CD4-positive, alpha-beta T cell (primary cell): ENCODE data around the gene TBC1D14. TPM values are rescaled to one million over a fixed set of nuclear protein-coding genes. Genes with fewer than 3 reads are reported as not detected.

Source experiments
- ATAC-seq: fragments of 200-7000 bp; cut with Tn5 transposase; one replicate; pipeline ENCODE4 v1.10.0; 2022; ENCODE audit warnings: mild to moderate bottlenecking; ENCODE audit not compliant: poor library complexity
- CTCF ChIA-PET: fragments of 350-600 bp; sonication (Branson Sonifier 250); formaldehyde crosslinking; loops from one replicate; lab custom pipeline; 2021; ENCODE audit warnings: antibody characterized with exemption, inconsistent platforms; lab: Charles Lee
- POLR2A ChIA-PET: fragments of 350-600 bp; sonication (Branson Sonifier 250); formaldehyde crosslinking; loops from one replicate; lab custom pipeline; 2021; ENCODE audit warnings: antibody characterized with exemption, inconsistent platforms; lab: Charles Lee
- DNase-seq, 14 experiments: peaks; one replicate each; pipeline ENCODE4 v3.0.0-alpha.2; 2013 to 2020; ENCODE audit warnings: mixed read lengths in 2 of 14
- H3K27ac ChIP-seq, 2 donors: one replicate each; pipeline versions ENCODE4 v1.5.1 to v1.7.0; 2013; ENCODE audit warnings: low read length in 2 of 2, low read depth in 1 of 2, mild to moderate bottlenecking in 1 of 2
- H3K27me3 ChIP-seq, 2 experiments: 1 replicate in 1 of 2; 2 replicates in 1 of 2; pipeline versions ENCODE4 v1.6.1 to v1.7.0; 2013; ENCODE audit warnings: low read length in 2 of 2, control low read depth in 1 of 2, mild to moderate bottlenecking in 1 of 2, moderate library complexity in 1 of 2; ENCODE audit not compliant: insufficient read depth in 2 of 2, control insufficient read depth in 1 of 2
- H3K36me3 ChIP-seq: one replicate; pipeline ENCODE4 v1.6.1; 2013; ENCODE audit warnings: low read length, control low read depth; ENCODE audit not compliant: insufficient read depth
- H3K4me1 ChIP-seq: one replicate; pipeline ENCODE4 v1.6.1; 2013; ENCODE audit warnings: low read length, control low read depth; ENCODE audit not compliant: insufficient read depth
- H3K4me3 ChIP-seq: one replicate; pipeline ENCODE4 v1.5.1; 2013; ENCODE audit warnings: mild to moderate bottlenecking, low read length, moderate library complexity
- H3K9me3 ChIP-seq, 2 experiments: 1 replicate in 1 of 2; 2 replicates in 1 of 2; pipeline versions ENCODE4 v1.6.1 to v1.7.0; 2013; ENCODE audit warnings: low read length in 2 of 2, mild to moderate bottlenecking in 2 of 2, control low read depth in 1 of 2, moderate library complexity in 1 of 2; ENCODE audit not compliant: control insufficient read depth in 1 of 2, insufficient read depth in 1 of 2
- H3K27ac Mint-ChIP-seq: one replicate; pipeline ENCODE4 v1.8.0; 2020; ENCODE audit warnings: mixed read lengths
- H3K27me3 Mint-ChIP-seq: one replicate; pipeline ENCODE4 v1.8.0; 2021; ENCODE audit warnings: mixed read lengths
- H3K36me3 Mint-ChIP-seq: one replicate; pipeline ENCODE4 v1.8.0; 2021; ENCODE audit warnings: low read depth, mixed read lengths
- H3K4me1 Mint-ChIP-seq: one replicate; pipeline ENCODE4 v1.8.0; 2021; ENCODE audit warnings: low read depth, mixed read lengths
- H3K4me3 Mint-ChIP-seq: one replicate; pipeline ENCODE4 v1.8.0; 2020; ENCODE audit warnings: mild to moderate bottlenecking, mixed read lengths
- H3K9me3 Mint-ChIP-seq: one replicate; pipeline ENCODE4 v1.8.0; 2020; ENCODE audit warnings: mixed read lengths
- intact Hi-C, 2 experiments: fragments of 100-400 bp; cut with DNase I in 1 of 2; cut with micrococcal nuclease in 1 of 2; formaldehyde crosslinking; loops; one replicate each; pipeline versions ENCODE4 v1.15.1 to v1.9.0; 2023 to 2025; cut with DNase I, micrococcal nuclease
- total RNA-seq, 174 experiments: library from RNA in 2 of 174; stranded (reverse) in 2 of 174; gene quantifications; one replicate each; pipeline ENCODE4 v1.2.3 and lab custom pipeline; 2021 to 2026
- TF ChIP-seq, protein P1 (sequence below): fragments of 200-600 bp; IDR thresholded peaks from one replicate; pipeline ENCODE4 v1.8.0; 2022; ENCODE audit warnings: antibody characterized with exemption, mild to moderate bottlenecking

The TBC1D14 gene
- total RNA-seq, 2 experiments from 2014 or later = 31.2 to 34.1 TPM

DNA sequence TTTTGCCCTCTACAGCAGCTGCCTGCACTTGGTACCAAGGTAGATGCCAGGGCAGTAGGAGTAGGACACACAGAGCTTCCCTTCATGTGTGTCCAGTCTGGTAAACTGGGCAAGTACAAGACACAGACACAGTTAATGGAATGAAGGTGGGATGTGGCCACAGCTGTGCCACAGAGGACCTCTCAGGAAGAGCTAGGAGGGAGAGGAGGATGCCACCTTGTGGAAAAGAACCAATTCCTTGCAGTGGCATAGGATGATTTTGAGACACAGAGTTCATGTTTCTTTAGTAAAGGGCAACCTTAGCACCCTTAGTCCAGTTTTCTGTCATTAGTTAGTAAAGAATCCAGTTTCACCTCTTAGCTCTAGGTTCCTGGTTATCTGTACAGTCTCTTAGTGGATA, 36.3 kb upstream of the TBC1D14 start:
- H3K9me3 ChIP-seq = no peaks in the 10 kb centered on the region
- no peaks in the 10 kb centered on the region for H3K4me1 Mint-ChIP-seq
- ATAC-seq (no peak), DNase-seq (no peak)
- no peak overlapping the region for H3K27ac ChIP-seq
- H3K4me3 Mint-ChIP-seq = no peak overlapping the region
- POLR2A ChIA-PET = interaction anchor here (0.8 to 3.0 kb wide), 13 partner anchors 26 to 200 kb away, joined by 3 to 25 read pairs (median 6); partner anchors contain the start of genes BLOC1S4, MRFAP1L1 and TBC1D14
- no peak overlapping the region for H3K4me3 ChIP-seq
- intact Hi-C loops = loop anchor here (5.0 kb wide), 3 partner anchors 91 to 621 kb away; partner anchors contain the start of gene KIAA0232 (in 1 of the 2)
- H3K36me3 Mint-ChIP-seq = peaks cover 71% of the 10 kb centered on the region
- TF ChIP-seq, protein P1, sequence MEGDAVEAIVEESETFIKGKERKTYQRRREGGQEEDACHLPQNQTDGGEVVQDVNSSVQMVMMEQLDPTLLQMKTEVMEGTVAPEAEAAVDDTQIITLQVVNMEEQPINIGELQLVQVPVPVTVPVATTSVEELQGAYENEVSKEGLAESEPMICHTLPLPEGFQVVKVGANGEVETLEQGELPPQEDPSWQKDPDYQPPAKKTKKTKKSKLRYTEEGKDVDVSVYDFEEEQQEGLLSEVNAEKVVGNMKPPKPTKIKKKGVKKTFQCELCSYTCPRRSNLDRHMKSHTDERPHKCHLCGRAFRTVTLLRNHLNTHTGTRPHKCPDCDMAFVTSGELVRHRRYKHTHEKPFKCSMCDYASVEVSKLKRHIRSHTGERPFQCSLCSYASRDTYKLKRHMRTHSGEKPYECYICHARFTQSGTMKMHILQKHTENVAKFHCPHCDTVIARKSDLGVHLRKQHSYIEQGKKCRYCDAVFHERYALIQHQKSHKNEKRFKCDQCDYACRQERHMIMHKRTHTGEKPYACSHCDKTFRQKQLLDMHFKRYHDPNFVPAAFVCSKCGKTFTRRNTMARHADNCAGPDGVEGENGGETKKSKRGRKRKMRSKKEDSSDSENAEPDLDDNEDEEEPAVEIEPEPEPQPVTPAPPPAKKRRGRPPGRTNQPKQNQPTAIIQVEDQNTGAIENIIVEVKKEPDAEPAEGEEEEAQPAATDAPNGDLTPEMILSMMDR = no peak
- no peaks in the 10 kb centered on the region for H3K27me3 ChIP-seq
- no peak overlapping the region for H3K27ac Mint-ChIP-seq
- peaks cover 50% of the 10 kb centered on the region for H3K36me3 ChIP-seq
- no peaks in the 10 kb centered on the region for H3K27me3 Mint-ChIP-seq
- CTCF ChIA-PET = interaction anchor here (0.6 to 3.9 kb wide), 32 partner anchors 9 to 298 kb away, joined by 3 to 101 read pairs (median 4); partner anchors contain the start of genes GRPEL1, KIAA0232, MAN2B2 and MRFAP1
- peaks cover 6% of the 10 kb centered on the region for H3K4me1 ChIP-seq
- H3K9me3 Mint-ChIP-seq = no peaks in the 10 kb centered on the region

DNA sequence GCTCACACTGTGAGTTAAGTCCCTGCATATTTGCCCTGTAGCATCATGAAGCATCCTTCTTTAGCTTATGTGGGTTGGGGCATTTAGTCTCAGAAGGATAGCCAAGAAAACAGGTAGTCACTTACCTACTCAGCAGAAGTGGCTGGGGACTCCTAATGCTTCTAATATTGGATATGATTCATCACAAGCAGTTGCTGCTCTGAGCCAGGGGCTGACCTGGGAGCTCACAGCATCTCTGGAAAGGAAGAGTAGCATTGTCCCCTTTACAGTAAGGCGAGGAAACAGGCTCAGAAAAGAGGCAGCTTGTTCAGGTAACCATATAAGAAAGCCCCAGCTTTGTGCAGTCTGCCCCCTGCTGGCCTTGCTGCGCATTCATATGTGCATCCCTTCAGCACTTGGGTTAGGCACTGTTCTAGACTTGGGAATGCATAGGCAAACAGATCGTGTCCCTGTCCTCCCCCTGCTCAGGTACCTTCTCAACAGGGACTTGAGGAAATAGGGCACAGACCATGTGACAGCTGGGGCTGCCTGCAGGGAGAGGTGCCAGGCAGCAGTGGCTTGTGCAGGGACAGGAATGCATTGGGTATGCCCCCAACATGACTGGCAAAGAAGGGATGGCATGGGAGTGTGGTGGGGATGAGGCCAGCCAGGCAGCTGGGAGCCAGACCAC, 35.7 kb upstream of the TBC1D14 start:
- no peaks in the 10 kb centered on the region for H3K9me3 Mint-ChIP-seq
- ATAC-seq (peak; percentile 97), DNase-seq (peak; percentile 74 to 89 (median 78))
- peaks cover 56% of the 10 kb centered on the region for H3K36me3 ChIP-seq
- CTCF ChIA-PET = interaction anchor here (0.6 to 3.9 kb wide), 31 partner anchors 9 to 299 kb away, joined by 3 to 101 read pairs (median 4); partner anchors contain the start of genes GRPEL1, KIAA0232, MAN2B2 and MRFAP1
- TF ChIP-seq, protein P1 = peak; percentile 80
- no peaks in the 10 kb centered on the region for H3K27me3 Mint-ChIP-seq
- no peaks in the 10 kb centered on the region for H3K9me3 ChIP-seq
- no peak overlapping the region for H3K27ac Mint-ChIP-seq
- H3K36me3 Mint-ChIP-seq = peaks cover 71% of the 10 kb centered on the region
- H3K4me1 ChIP-seq = peaks cover 6% of the 10 kb centered on the region
- no peaks in the 10 kb centered on the region for H3K27me3 ChIP-seq
- H3K4me3 Mint-ChIP-seq = no peak overlapping the region
- H3K4me3 ChIP-seq = no peak overlapping the region
- intact Hi-C loops = loop anchor here (1.0 to 5.0 kb wide), 5 partner anchors 92 to 622 kb away; partner anchors contain the start of gene KIAA0232 (in 1 of the 2)
- POLR2A ChIA-PET = interaction anchor here (0.8 to 3.0 kb wide), 14 partner anchors 26 to 201 kb away, joined by 3 to 25 read pairs (median 6); partner anchors contain the start of genes BLOC1S4, GRPEL1, MRFAP1L1 and TBC1D14
- no peaks in the 10 kb centered on the region for H3K4me1 Mint-ChIP-seq
- H3K27ac ChIP-seq = no peak overlapping the region

DNA sequence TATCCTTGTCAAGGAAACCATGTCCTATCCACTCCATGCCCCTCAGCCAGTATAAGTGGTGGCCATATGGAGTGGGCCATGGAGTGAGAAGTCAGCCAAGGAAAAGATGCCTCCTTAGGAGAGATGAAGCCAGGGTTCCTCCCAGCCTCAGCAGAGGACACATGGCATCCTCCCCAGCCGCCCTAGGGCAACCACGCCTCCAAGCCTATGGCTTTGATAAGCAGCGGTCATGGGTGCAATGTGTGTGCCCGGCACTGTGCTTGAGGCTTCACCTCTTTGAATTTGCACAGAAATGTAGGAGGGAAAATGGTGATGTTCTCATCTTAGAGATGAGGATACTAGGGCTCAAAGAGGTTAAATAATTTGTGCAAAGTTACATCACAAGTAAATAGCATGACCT, 34.6 kb upstream of the TBC1D14 start:
- no peaks in the 10 kb centered on the region for H3K27me3 Mint-ChIP-seq
- H3K4me1 Mint-ChIP-seq = no peaks in the 10 kb centered on the region
- ChIA-PET CTCF (interaction anchor here (1.6 to 3.9 kb wide), 5 partner anchors 15 to 235 kb away, joined by 6 to 101 read pairs (median 11); partner anchors contain the start of gene MRFAP1), POLR2A (interaction anchor here (1.3 to 3.0 kb wide), 3 partner anchors 155 to 193 kb away, joined by 3 to 25 read pairs (median 23); partner anchors contain the start of genes BLOC1S4 and GRPEL1)
- Histone ChIP-seq H3K27me3 (no peaks in the 10 kb centered on the region), H3K9me3 (no peaks in the 10 kb centered on the region), H3K4me1 (peaks cover 6% of the 10 kb centered on the region), H3K4me3 (no peak overlapping the region), H3K36me3 (peaks cover 65% of the 10 kb centered on the region), H3K27ac (no peak overlapping the region)
- H3K27ac Mint-ChIP-seq = no peak overlapping the region
- TF ChIP-seq, protein P1 = no peak
- DNase-seq (no peak), ATAC-seq (no peak)
- H3K36me3 Mint-ChIP-seq = peaks cover 73% of the 10 kb centered on the region
- no peaks in the 10 kb centered on the region for H3K9me3 Mint-ChIP-seq
- intact Hi-C loops = loop anchor here (1.0 to 5.0 kb wide), 5 partner anchors 93 to 623 kb away; partner anchors contain the start of gene KIAA0232 (in 1 of the 2)
- H3K4me3 Mint-ChIP-seq = no peak overlapping the region
